ENCODE results near the gene MTSS2. TPM values are rescaled to one million over a fixed set of nuclear protein-coding genes. Genes with fewer than 3 reads are reported as not detected.

The MTSS2 gene
- total and polyA plus RNA-seq, 2 donors from 2014 or later (not counting 2 experiments from before 2014, with no cell fraction given), result 12.5 to 40.9 TPM

Other genes starting within 250 kb of the MTSS2 start
- 12.3 and 12.5 TPM in 2 replicates for gene ST3GAL2, start 247.0 kb downstream of the MTSS2 start, total RNA-seq
- gene ST3GAL2, start 247.0 kb downstream of the MTSS2 start, polyA plus RNA-seq, result 6.7 and 6.9 TPM in 2 replicates
- 7.6 and 8.4 TPM in 2 replicates for gene FCSK, start 231.5 kb downstream of the MTSS2 start, total RNA-seq
- gene FCSK, start 231.5 kb downstream of the MTSS2 start, polyA plus RNA-seq, result 5.7 and 6.2 TPM in 2 replicates
- gene COG4, start 162.5 kb downstream of the MTSS2 start, total RNA-seq, result 42.7 and 53.0 TPM in 2 replicates
- gene COG4, start 162.5 kb downstream of the MTSS2 start, polyA plus RNA-seq, result 31.2 and 39.1 TPM in 2 replicates
- gene SF3B3, start 162.2 kb downstream of the MTSS2 start, total RNA-seq, result 179 and 180 TPM in 2 replicates
- 155 and 199 TPM in 2 replicates for gene SF3B3, start 162.2 kb downstream of the MTSS2 start, polyA plus RNA-seq
- gene IL34, start 39.5 kb downstream of the MTSS2 start, total RNA-seq, result 0.11 and 0.17 TPM in 2 replicates
- gene IL34, start 39.5 kb downstream of the MTSS2 start, polyA plus RNA-seq, result 0.13 and 0.19 TPM in 2 replicates
- gene VAC14, start 115.1 kb upstream of the MTSS2 start, total RNA-seq, result 39.2 and 42.2 TPM in 2 replicates
- gene VAC14, start 115.1 kb upstream of the MTSS2 start, polyA plus RNA-seq, result 33.5 and 41.8 TPM in 2 replicates

Data from foreskin keratinocyte (primary cell).